Panc1 (cell line): ENCODE measurements around the gene ZMYND15. TPM values are rescaled to one million over a fixed set of nuclear protein-coding genes. Genes with fewer than 3 reads are reported as not detected.

ENCODE experiments used
- ATAC-seq: fragments of 200-7000 bp; cut with Tn5 transposase; 2 replicates; pipeline ENCODE4 v1.9.1; 2020; ENCODE audit warnings: mild to moderate bottlenecking, moderate library complexity
- BruUV-seq: library from RNA; stranded (reverse); fragments of 400-500 nt; replicated peaks from 2 replicates; lab custom pipeline; 2021; lab: Mats Ljungman, UMichigan
- CTCF ChIA-PET: fragments of 300-600 bp; sonication (Branson Sonifier 250); formaldehyde crosslinking; loops from one replicate; lab custom pipeline; 2022; ENCODE audit warnings: antibody characterized with exemption; lab: Charles Lee
- POLR2A ChIA-PET: fragments of 300-600 bp; sonication (Branson Sonifier 250); formaldehyde crosslinking; loops from one replicate; lab custom pipeline; 2022; ENCODE audit warnings: antibody characterized with exemption; lab: Charles Lee
- DNase-seq: peaks from one replicate; pipeline ENCODE4 v3.0.0-alpha.2; 2010; ENCODE audit warnings: low read depth, low spot score
- H3K27ac ChIP-seq: 2 replicates; pipeline ENCODE4 v1.5.1; 2011; ENCODE audit warnings: mild to moderate bottlenecking, low read length, inconsistent platforms
- H3K27me3 ChIP-seq: fragments of 200-500 bp; sonication (Bioruptor generic); 2 replicates; pipeline ENCODE4 v1.6.0; 2014; ENCODE audit warnings: low read length, inconsistent platforms; ENCODE audit not compliant: control insufficient read depth, insufficient read depth
- H3K36me3 ChIP-seq: fragments of 200-500 bp; sonication (Bioruptor generic); 2 replicates; pipeline ENCODE4 v1.5.1; 2014; ENCODE audit warnings: inconsistent platforms, mild to moderate bottlenecking, low read length, moderate library complexity; ENCODE audit not compliant: control insufficient read depth, insufficient read depth
- H3K4me1 ChIP-seq: 2 replicates; pipeline ENCODE4 v1.5.1; 2011; ENCODE audit warnings: inconsistent platforms, mild to moderate bottlenecking, low read length, moderate library complexity; ENCODE audit not compliant: control insufficient read depth, insufficient read depth
- H3K4me3 ChIP-seq, 2 experiments: 2 replicates each; pipeline ENCODE4 v1.5.1; 2011 to 2012; ENCODE audit warnings: low read depth in 2 of 2, low read length in 2 of 2, mild to moderate bottlenecking in 2 of 2, inconsistent platforms in 1 of 2, moderate library complexity in 1 of 2
- H3K9me3 ChIP-seq: fragments of 200-500 bp; sonication (Bioruptor generic); 2 replicates; pipeline ENCODE4 v1.5.1; 2014; ENCODE audit warnings: low read depth, mild to moderate bottlenecking, inconsistent platforms, low read length, moderate library complexity; ENCODE audit not compliant: control insufficient read depth, insufficient read depth
- CTCF ChIP-seq: fragments of 450-650 bp; IDR thresholded peaks from 2 replicates; pipeline ENCODE4 v1.5.1; 2017; ENCODE audit warnings: mild to moderate bottlenecking
- POLR2AphosphoS5 ChIP-seq: IDR thresholded peaks from 2 replicates; pipeline ENCODE4 v1.6.1; 2012; ENCODE audit warnings: mild to moderate bottlenecking, low read depth, low read length, moderate library complexity
- REST ChIP-seq, 2 experiments: IDR thresholded peaks; 2 replicates each; pipeline ENCODE4 v1.6.1; 2011 to 2012; ENCODE audit warnings: low read depth in 2 of 2, control low read depth in 1 of 2, low read length in 1 of 2, mild to moderate bottlenecking in 1 of 2, moderate library complexity in 1 of 2; ENCODE audit not compliant: insufficient read depth in 1 of 2
- SIN3A ChIP-seq: IDR thresholded peaks from 2 replicates; pipeline ENCODE4 v1.6.1; 2012; ENCODE audit warnings: low read depth, mild to moderate bottlenecking, low read length, moderate library complexity, borderline replicate concordance; ENCODE audit not compliant: insufficient read depth
- TCF7L2 ChIP-seq: IDR thresholded peaks from 2 replicates; pipeline ENCODE4 v1.6.1; 2011; ENCODE audit warnings: mild to moderate bottlenecking, low read depth, low read length, inconsistent platforms
- in situ Hi-C: cut with HindIII; loops from 2 replicates; pipeline ENCODE4 v1.10.0; 2016; ENCODE audit warnings: low sequenced_read_pairs, low pct_unique_long_range_greater_than_20kb
- intact Hi-C: fragments of 100-400 bp; cut with micrococcal nuclease; formaldehyde crosslinking; loops from one replicate; pipeline ENCODE4 v1.10.0; 2022; ENCODE audit not compliant: unreplicated experiment
- total RNA-seq: library from RNA; stranded (reverse); gene quantifications from one replicate; pipeline ENCODE4 v1.2.1, GENCODE V29; 2021; ENCODE audit not compliant: unreplicated experiment

Gene ZMYND15
- total RNA-seq, 1 experiment from 2014 or later = 0.28 TPM

- intact Hi-C loops (no loop called here), in situ Hi-C loops (no loop called here)
- ChIA-PET POLR2A (interaction anchor here (0.6 kb wide), 1 partner anchor 49 kb away, joined by 5 read pairs; no protein-coding TSS in a partner anchor), CTCF (interaction anchor here (0.5 to 0.6 kb wide), 2 partner anchors 155 to 173 kb away, joined by 3 to 11 read pairs; no protein-coding TSS in a partner anchor)
- H3K9me3 ChIP-seq = no peaks in the 10 kb centered on the region
- no peak for TF ChIP-seq CTCF
- H3K4me1 ChIP-seq = no peaks in the 10 kb centered on the region; the same call in 1 of the 2 replicates
- H3K36me3 ChIP-seq = no peaks in the 10 kb centered on the region
- H3K4me3 ChIP-seq = no peak overlapping the region
- no peak for ATAC-seq
- BruUV-seq = no TSS peak
- no peak for DNase-seq
- no peak overlapping the region for H3K27ac ChIP-seq
- H3K27me3 ChIP-seq = no peaks in the 10 kb centered on the region
Observed at GRCh38 chr17:4733073-4733531, 6.5 kb upstream of the ZMYND15 start.

- no peak overlapping the region for H3K27ac ChIP-seq
- peaks cover 4% of the 10 kb centered on the region; the same call in 1 of the 2 replicates for H3K27me3 ChIP-seq
- in situ Hi-C loops (no loop called here), intact Hi-C loops (no loop called here)
- ATAC-seq = no peak
- no peaks in the 10 kb centered on the region; the same call in 1 of the 2 replicates for H3K4me1 ChIP-seq
- H3K4me3 ChIP-seq = no peak overlapping the region
- ChIA-PET CTCF (no interaction called here), POLR2A (interaction anchor here (0.7 kb wide), 1 partner anchor 133 kb away, joined by 4 read pairs; no protein-coding TSS in a partner anchor)
- DNase-seq = no peak
- TF ChIP-seq TCF7L2 = no peak
- TF ChIP-seq POLR2AphosphoS5 = no peak
- TF ChIP-seq CTCF = no peak
- TF ChIP-seq SIN3A = no peak
- TF ChIP-seq REST (IDR thresholded peaks at IDR 0.05; ENCODE audit: insufficient read depth in 1 of 2, low read depth in 2 of 2, low read length in 1 of 2) = no peak
- no TSS peak for BruUV-seq
- H3K9me3 ChIP-seq = no peaks in the 10 kb centered on the region
- no peaks in the 10 kb centered on the region for H3K36me3 ChIP-seq
Observed at GRCh38 chr17:4734857-4735475, 4.7 kb upstream of the ZMYND15 start.
